GM10248 (cell line): ENCODE measurements around the gene GINS1.
A peak's percentile ranks its signal among the peaks of the same experiment; 100 is the strongest.
"Not testable (repeated sequence)": the region's sequence is repeated elsewhere in the genome, so short reads cannot be mapped to it uniquely, and the experiment has no call there.

ENCODE experiments used
- CTCF ChIA-PET: fragments of 300-600 bp; sonication (Branson Sonifier 250); formaldehyde crosslinking; extraction: SDS; loops from one replicate; lab custom pipeline; 2021; ENCODE audit warnings: antibody characterized with exemption; lab: Yijun Ruan, JAX
- POLR2A ChIA-PET: fragments of 350-650 bp; sonication (Branson Sonifier 250); formaldehyde crosslinking; extraction: SDS; loops from one replicate; lab custom pipeline; 2020; ENCODE audit warnings: antibody characterized with exemption; lab: Yijun Ruan, JAX
- DNase-seq: peaks from one replicate; pipeline ENCODE4 v3.0.0; 2012; ENCODE audit errors: extremely low spot score
- TF ChIP-seq, protein P1 (sequence below): IDR thresholded peaks from 2 replicates; pipeline ENCODE4 v1.5.1; 2012; ENCODE audit warnings: mild to moderate bottlenecking, low read depth; ENCODE audit errors: extremely low read depth, missing control alignments, control extremely low read depth

Gene GINS1

DNA sequence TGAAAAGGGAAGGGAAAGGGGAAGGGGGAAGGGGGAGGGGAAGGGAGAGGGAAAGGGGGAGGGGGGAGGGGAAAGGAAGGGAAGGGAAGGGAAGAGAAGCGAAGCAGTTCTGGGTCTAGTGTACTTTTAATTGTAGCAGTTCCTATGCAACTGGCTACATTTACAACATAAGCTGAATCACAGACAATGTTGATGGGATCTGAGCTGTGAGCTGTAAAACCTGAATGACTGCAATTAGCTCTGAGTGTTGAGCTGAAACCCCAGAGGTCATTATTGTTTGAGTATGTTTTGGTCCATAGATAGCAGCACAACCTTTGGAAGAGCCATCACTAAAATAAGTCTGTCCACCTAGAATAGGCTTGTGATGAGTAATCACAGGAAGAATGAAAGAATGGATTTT is 9.7 kb upstream of the GINS1 start:
- no peak for DNase-seq
- TF ChIP-seq, protein P1, sequence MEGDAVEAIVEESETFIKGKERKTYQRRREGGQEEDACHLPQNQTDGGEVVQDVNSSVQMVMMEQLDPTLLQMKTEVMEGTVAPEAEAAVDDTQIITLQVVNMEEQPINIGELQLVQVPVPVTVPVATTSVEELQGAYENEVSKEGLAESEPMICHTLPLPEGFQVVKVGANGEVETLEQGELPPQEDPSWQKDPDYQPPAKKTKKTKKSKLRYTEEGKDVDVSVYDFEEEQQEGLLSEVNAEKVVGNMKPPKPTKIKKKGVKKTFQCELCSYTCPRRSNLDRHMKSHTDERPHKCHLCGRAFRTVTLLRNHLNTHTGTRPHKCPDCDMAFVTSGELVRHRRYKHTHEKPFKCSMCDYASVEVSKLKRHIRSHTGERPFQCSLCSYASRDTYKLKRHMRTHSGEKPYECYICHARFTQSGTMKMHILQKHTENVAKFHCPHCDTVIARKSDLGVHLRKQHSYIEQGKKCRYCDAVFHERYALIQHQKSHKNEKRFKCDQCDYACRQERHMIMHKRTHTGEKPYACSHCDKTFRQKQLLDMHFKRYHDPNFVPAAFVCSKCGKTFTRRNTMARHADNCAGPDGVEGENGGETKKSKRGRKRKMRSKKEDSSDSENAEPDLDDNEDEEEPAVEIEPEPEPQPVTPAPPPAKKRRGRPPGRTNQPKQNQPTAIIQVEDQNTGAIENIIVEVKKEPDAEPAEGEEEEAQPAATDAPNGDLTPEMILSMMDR, result no peak
- ChIA-PET CTCF (interaction anchor here (1.1 to 5.6 kb wide), 16 partner anchors 10 to 404 kb away, joined by 3 to 51 read pairs (median 10); partner anchors contain the start of genes GINS1 and PYGB), POLR2A (interaction anchor here (0.5 to 0.6 kb wide), 2 partner anchors 27 to 345 kb away, joined by 3 to 4 read pairs; no protein-coding TSS in a partner anchor)

DNA sequence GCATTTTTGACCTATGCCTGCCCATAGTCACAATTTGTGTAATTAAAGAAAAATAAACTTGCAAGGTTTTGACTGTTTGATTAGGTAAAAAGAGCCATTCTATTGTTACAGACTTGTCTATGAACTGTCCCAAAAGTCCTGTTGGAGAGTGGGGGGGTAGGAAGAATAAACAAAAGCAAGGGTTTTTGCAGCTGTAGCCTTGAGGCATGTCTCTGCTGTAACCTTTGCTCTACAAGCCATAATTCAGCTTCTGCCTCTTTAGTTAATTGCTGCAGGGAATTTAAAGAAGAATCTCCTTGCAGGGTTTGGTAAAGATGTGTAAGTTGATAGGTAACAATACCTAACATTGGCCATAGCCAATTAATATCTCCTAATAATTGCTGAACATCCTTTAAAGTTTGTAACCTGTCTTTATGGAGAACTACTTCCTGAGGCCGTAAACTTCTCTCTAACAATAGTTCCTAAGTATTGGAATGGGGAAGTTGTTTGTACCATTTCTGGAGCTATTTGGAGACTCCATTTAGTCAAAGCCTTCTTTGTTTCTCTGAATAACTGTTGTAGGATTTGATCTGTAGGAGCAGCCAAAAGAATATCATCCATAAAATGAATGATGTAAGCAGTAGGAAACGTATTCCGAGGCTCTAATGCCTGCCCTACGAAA is 9.0 kb upstream of the GINS1 start:
- DNase-seq, result no peak
- ChIA-PET CTCF (interaction anchor here (0.7 to 5.6 kb wide), 49 partner anchors 8 to 409 kb away, joined by 3 to 51 read pairs (median 4); partner anchors contain the start of genes ABHD12, APMAP, ENTPD6 and GINS1), POLR2A (interaction anchor here (0.5 kb wide), 1 partner anchor 28 kb away, joined by 3 read pairs; no protein-coding TSS in a partner anchor)
- TF ChIP-seq, protein P1, result no peak

DNA sequence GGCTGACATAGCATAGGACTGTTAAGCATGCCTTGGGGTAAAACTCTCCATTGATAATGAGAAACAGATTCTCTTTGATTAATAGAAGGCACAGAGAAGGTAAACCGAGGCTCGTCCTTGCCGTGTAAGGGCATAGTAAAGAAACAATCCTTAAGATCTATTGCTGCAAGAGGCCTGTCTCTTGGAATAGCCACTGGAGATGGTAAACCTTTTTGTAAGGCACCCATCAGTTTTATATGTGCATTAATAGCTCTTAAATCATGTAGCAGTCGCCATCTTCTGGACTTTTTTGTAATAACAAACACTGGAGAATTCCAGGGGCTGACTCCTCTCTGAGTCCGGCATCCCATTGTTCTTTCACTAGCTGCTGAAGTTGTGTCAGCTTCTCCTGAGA is 8.4 kb upstream of the GINS1 start:
- peak; percentile 40 for DNase-seq
- ChIA-PET POLR2A (no interaction called here), CTCF (interaction anchor here (0.7 to 5.6 kb wide), 52 partner anchors 8 to 409 kb away, joined by 3 to 51 read pairs (median 4); partner anchors contain the start of genes ABHD12, APMAP, ENTPD6 and GINS1)
- TF ChIP-seq, protein P1, result peak; percentile 60

DNA sequence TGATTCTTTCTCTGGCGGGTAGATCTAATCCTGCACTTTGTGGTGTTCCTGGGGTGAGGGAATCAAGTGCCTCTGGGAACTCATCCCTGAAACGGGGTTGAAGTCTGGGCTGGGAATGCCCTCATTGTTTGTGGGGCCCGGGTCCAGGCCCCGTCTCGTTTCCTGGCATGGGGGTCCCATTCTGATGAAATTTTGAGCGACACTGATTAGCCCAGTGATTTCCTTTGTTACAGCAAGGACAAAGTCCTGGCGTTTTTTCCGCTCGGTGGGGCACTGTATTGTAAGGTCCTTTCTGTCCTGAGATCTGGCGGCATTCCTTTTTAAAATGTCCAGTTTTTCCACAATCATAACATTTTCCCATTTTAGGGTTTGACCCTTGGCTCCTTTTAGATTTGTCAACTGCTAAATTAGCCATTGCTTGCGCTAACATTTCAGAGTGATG is 7.2 kb upstream of the GINS1 start:
- CTCF ChIA-PET, result interaction anchor here (1.3 to 5.6 kb wide), 14 partner anchors 8 to 407 kb away, joined by 3 to 51 read pairs (median 10); partner anchors contain the start of genes APMAP, GINS1 and PYGB
- DNase-seq, POLR2A ChIA-PET: not testable (repeated sequence)

DNA sequence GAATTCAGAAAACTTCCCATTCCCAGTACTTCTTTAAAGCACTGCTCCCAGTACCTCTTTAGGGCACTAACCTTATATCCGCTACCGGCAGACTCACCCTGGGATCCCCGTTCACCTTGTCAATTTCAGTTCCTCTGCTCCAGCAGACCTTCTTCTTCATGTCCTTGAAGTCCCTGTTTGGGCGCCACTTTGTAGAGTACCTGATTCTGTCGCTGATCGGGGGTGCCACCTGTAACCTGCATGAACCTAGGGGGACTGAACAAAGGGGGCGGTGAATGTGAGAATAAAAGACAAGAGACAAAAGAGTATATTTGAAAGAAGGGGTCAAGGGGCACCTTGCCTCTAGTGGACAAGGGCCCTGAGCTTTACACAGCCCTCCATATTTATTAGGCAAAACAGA is 4.9 kb upstream of the GINS1 start:
- CTCF ChIA-PET, result no interaction called here

DNA sequence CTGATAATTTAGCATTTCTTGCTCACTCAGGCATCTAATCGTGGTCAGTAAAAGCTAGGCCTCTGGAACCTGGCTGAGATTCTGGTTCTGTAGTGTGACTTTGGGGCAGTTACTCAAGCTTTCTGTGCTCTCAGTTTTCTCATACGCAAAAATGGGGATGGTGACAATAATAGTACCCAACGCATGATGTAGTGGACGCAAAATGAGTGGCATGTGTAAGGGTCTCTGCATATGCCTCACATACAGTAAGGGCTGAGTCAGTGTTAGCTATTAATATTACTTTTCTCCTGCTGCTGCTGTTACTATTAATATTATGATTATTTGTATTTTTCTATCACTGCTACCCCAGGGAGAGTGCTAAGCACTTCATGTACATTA is 686 bp downstream of the GINS1 start:
- POLR2A ChIA-PET, result interaction anchor here (1.2 kb wide), 1 partner anchor 11 kb away, joined by 3 read pairs; no protein-coding TSS in a partner anchor

More for the DNA sequence above, 4.9 kb upstream of the GINS1 start:
- POLR2A ChIA-PET, result no interaction called here
- no peak for DNase-seq
- TF ChIP-seq, protein P1, result no peak

More for the DNA sequence above, 686 bp downstream of the GINS1 start:
- TF ChIP-seq, protein P1, result no peak
- CTCF ChIA-PET, result interaction anchor here (1.1 to 4.4 kb wide), 5 partner anchors 10 to 413 kb away, joined by 3 to 51 read pairs (median 7); no protein-coding TSS in a partner anchor
- DNase-seq, result peak; percentile 11
